ENCODE results near the gene DIP2C.
"Not testable (repeated sequence)": the region's sequence is repeated elsewhere in the genome, so short reads cannot be mapped to it uniquely, and the experiment has no call there.

Gene DIP2C

GRCh38 chr10:707861-708260, 18.4 kb upstream of the DIP2C start:
- Histone ChIP-seq H3K27me3 (ENCODE audit: insufficient read depth, low read depth, severe bottlenecking) (no peaks in the 10 kb centered on the region), H3K27ac (no peak overlapping the region), H3K36me3 (no peaks in the 10 kb centered on the region), H3K9me3 (ENCODE audit: severe bottlenecking) (no peaks in the 10 kb centered on the region), H3K4me3 (ENCODE audit: low read depth, low read length) (no peak overlapping the region)
- no peak for TF ChIP-seq CTCF (IDR thresholded peaks at IDR 0.05; ENCODE audit: low read depth, low read length)
- DNase-seq, result no peak

- no peak for DNase-seq
- H3K27me3 ChIP-seq (ENCODE audit: insufficient read depth, low read depth, severe bottlenecking), result no peaks in the 10 kb centered on the region
- no peak for TF ChIP-seq CTCF (IDR thresholded peaks at IDR 0.05; ENCODE audit: low read depth, low read length)
Measured at GRCh38 chr10:707456-707855, 18.0 kb upstream of the DIP2C start.

GRCh38 chr10:703118-703517, 13.7 kb upstream of the DIP2C start:
- Histone ChIP-seq H3K4me3 (ENCODE audit: low read depth, low read length) (no peak overlapping the region), H3K27ac (no peak overlapping the region), H3K9me3 (ENCODE audit: severe bottlenecking) (no peaks in the 10 kb centered on the region), H3K27me3 (ENCODE audit: insufficient read depth, low read depth, severe bottlenecking) (no peaks in the 10 kb centered on the region), H3K36me3 (no peaks in the 10 kb centered on the region)
- no peak for DNase-seq
- no peak for TF ChIP-seq CTCF (IDR thresholded peaks at IDR 0.05; ENCODE audit: low read depth, low read length)

More at GRCh38 chr10:707456-707855, 18.0 kb upstream of the DIP2C start:
- H3K27ac ChIP-seq, result no peak overlapping the region
- no peaks in the 10 kb centered on the region for H3K9me3 ChIP-seq (ENCODE audit: severe bottlenecking)
- H3K4me3 ChIP-seq (ENCODE audit: low read depth, low read length), result no peak overlapping the region
- H3K36me3 ChIP-seq, result no peaks in the 10 kb centered on the region

- not testable (repeated sequence) for H3K27me3 ChIP-seq (ENCODE audit: insufficient read depth, low read depth, severe bottlenecking); H3K9me3 ChIP-seq (ENCODE audit: severe bottlenecking); DNase-seq; H3K4me3 ChIP-seq (ENCODE audit: low read depth, low read length); H3K36me3 ChIP-seq; H3K27ac ChIP-seq
Measured at GRCh38 chr10:700183-700582, 10.7 kb upstream of the DIP2C start.

- TF ChIP-seq CTCF (IDR thresholded peaks at IDR 0.05; ENCODE audit: low read depth, low read length), result no peak
- no peaks in the 10 kb centered on the region for H3K36me3 ChIP-seq
- DNase-seq, result no peak
- no peaks in the 10 kb centered on the region for H3K27me3 ChIP-seq (ENCODE audit: insufficient read depth, low read depth, severe bottlenecking)
- H3K4me3 ChIP-seq (ENCODE audit: low read depth, low read length), result no peak overlapping the region
- no peak overlapping the region for H3K27ac ChIP-seq
- no peaks in the 10 kb centered on the region for H3K9me3 ChIP-seq (ENCODE audit: severe bottlenecking)
Measured at GRCh38 chr10:697097-697875, 7.8 kb upstream of the DIP2C start.

- no peaks in the 10 kb centered on the region for H3K27me3 ChIP-seq (ENCODE audit: insufficient read depth, low read depth, severe bottlenecking)
- no peak overlapping the region for H3K4me3 ChIP-seq (ENCODE audit: low read depth, low read length)
- H3K9me3 ChIP-seq (ENCODE audit: severe bottlenecking), result no peaks in the 10 kb centered on the region
- no peak for DNase-seq
- TF ChIP-seq CTCF (IDR thresholded peaks at IDR 0.05; ENCODE audit: low read depth, low read length), result no peak
- no peaks in the 10 kb centered on the region for H3K36me3 ChIP-seq
- H3K27ac ChIP-seq, result no peak overlapping the region
Measured at GRCh38 chr10:695396-695795, 5.9 kb upstream of the DIP2C start.

Data from WERI-Rb-1 (cell line).